GM12878 (cell line): ENCODE data around the gene PMPCA. TPM values are rescaled to one million over a fixed set of nuclear protein-coding genes. Genes with fewer than 3 reads are reported as not detected.
A peak's percentile ranks its signal among the peaks of the same experiment; 100 is the strongest.

ENCODE experiments used
- ATAC-seq: fragments of 200-7000 bp; cut with Tn5 transposase; 3 replicates; pipeline ENCODE4 v1.9.1; 2020; ENCODE audit warnings: mild to moderate bottlenecking, moderate library complexity
- BruUV-seq: library from RNA; stranded (reverse); fragments of 400-500 nt; replicated peaks from 2 replicates; lab custom pipeline; 2021; lab: Mats Ljungman, UMichigan
- CTCF ChIA-PET: fragments of 300-600 bp; sonication (Branson Sonifier 250); formaldehyde crosslinking; extraction: SDS; loops from one replicate; lab custom pipeline; 2021; ENCODE audit warnings: inconsistent platforms; lab: Yijun Ruan, JAX
- POLR2A ChIA-PET: fragments of 350-600 bp; formaldehyde crosslinking; extraction: SDS; loops from one replicate; lab custom pipeline; 2021; ENCODE audit warnings: inconsistent platforms; lab: Charles Lee
- RAD21 ChIA-PET: fragments of 300-600 bp; sonication (Branson Sonifier 250); formaldehyde crosslinking; loops from one replicate; lab custom pipeline; 2023; ENCODE audit warnings: antibody characterized with exemption; ENCODE audit not compliant: unreplicated experiment; lab: Charles Lee
- SMC1A ChIA-PET: fragments of 300-600 bp; sonication (Branson Sonifier 250); formaldehyde crosslinking; loops from one replicate; lab custom pipeline; 2023; ENCODE audit not compliant: unreplicated experiment, uncharacterized antibody; lab: Charles Lee
- DNase-seq: peaks from one replicate; pipeline ENCODE4 v3.0.0-alpha.2; 2011; ENCODE audit warnings: low read depth, low spot score
- FAIRE-seq: peaks from 3 replicates; lab custom pipeline; 2011; peaks lifted over from hg19 to GRCh38; lab: Jason Lieb, UNC
- H2AFZ ChIP-seq: 2 replicates; pipeline ENCODE4 v1.6.0; 2011; ENCODE audit warnings: low read depth, low read length, control low read depth; ENCODE audit not compliant: control insufficient read depth
- H3K27ac ChIP-seq: 2 replicates; pipeline ENCODE4 v1.5.1; 2011; ENCODE audit warnings: control low read depth; ENCODE audit not compliant: control insufficient read depth, insufficient read depth
- H3K27me3 ChIP-seq, 2 experiments: replicated peaks in 1 of 2; 2 replicates each; pipeline versions ENCODE4 v1.6.0 to v1.6.1; 2011; ENCODE audit warnings: low read length in 1 of 2; ENCODE audit not compliant: control insufficient read depth in 2 of 2, insufficient read depth in 2 of 2
- H3K36me3 ChIP-seq, 2 experiments: 2 replicates each; pipeline ENCODE4 v1.5.1; 2011; ENCODE audit warnings: low read length in 1 of 2; ENCODE audit not compliant: control insufficient read depth in 2 of 2, insufficient read depth in 2 of 2
- H3K4me1 ChIP-seq: 2 replicates; pipeline ENCODE4 v1.6.1; 2011; ENCODE audit warnings: mild to moderate bottlenecking, low read length, moderate library complexity, mixed read lengths; ENCODE audit not compliant: control insufficient read depth, insufficient read depth
- H3K4me2 ChIP-seq: 2 replicates; pipeline ENCODE4 v1.6.0; 2011; ENCODE audit warnings: control low read depth; ENCODE audit not compliant: control insufficient read depth, insufficient read depth
- H3K4me3 ChIP-seq: fragments of 200-600 bp; sonication (generic); 2 replicates; pipeline ENCODE4 v1.5.1; 2016
- H3K79me2 ChIP-seq: 2 replicates; pipeline ENCODE4 v1.6.0; 2011; ENCODE audit warnings: low read length; ENCODE audit not compliant: control insufficient read depth, insufficient read depth
- H3K9ac ChIP-seq: 2 replicates; pipeline ENCODE4 v1.8.0; 2011; ENCODE audit warnings: low read length, control low read depth, mixed read lengths; ENCODE audit not compliant: control insufficient read depth, insufficient read depth
- H3K9me3 ChIP-seq: replicated peaks from 3 replicates; pipeline ENCODE4 v1.5.1; 2011; ENCODE audit warnings: mild to moderate bottlenecking, low read length; ENCODE audit not compliant: control insufficient read depth, insufficient read depth
- H4K20me1 ChIP-seq: 2 replicates; pipeline ENCODE4 v1.6.0; 2011; ENCODE audit not compliant: control insufficient read depth, insufficient read depth
- ATF7 ChIP-seq: fragments of 450-650 bp; IDR thresholded peaks from 2 replicates; pipeline ENCODE4 v1.6.1; 2016; ENCODE audit warnings: low read depth, mild to moderate bottlenecking
- BCL3 ChIP-seq: IDR thresholded peaks from 2 replicates; pipeline ENCODE4 v1.6.1; 2011; ENCODE audit warnings: borderline replicate concordance, low read depth, mild to moderate bottlenecking, moderate library complexity, low read length; ENCODE audit not compliant: insufficient read depth, poor library complexity, severe bottlenecking
- EGR1 ChIP-seq, 2 experiments: IDR thresholded peaks; 1 replicate in 1 of 2; 2 replicates in 1 of 2; pipeline ENCODE4 v1.6.1; 2011 to 2012; ENCODE audit warnings: low read depth in 2 of 2, low read length in 2 of 2, borderline replicate concordance in 1 of 2, mild to moderate bottlenecking in 1 of 2, moderate library complexity in 1 of 2
- HDAC2 ChIP-seq: fragments of 200-600 bp; sonication (generic); IDR thresholded peaks from 2 replicates; pipeline ENCODE4 v1.6.1; 2017
- HDAC6 ChIP-seq: fragments of 200-600 bp; sonication (generic); IDR thresholded peaks from one replicate; pipeline ENCODE4 v1.8.0; 2017; ENCODE audit warnings: antibody characterized with exemption; ENCODE audit not compliant: unreplicated experiment
- HDGF ChIP-seq: fragments of 450-650 bp; IDR thresholded peaks from 2 replicates; pipeline ENCODE4 v1.6.1; 2016; ENCODE audit warnings: antibody characterized with exemption
- JUNB ChIP-seq: IDR thresholded peaks from 2 replicates; pipeline ENCODE4 v1.6.1; 2016; ENCODE audit warnings: antibody characterized with exemption, mild to moderate bottlenecking
- KDM1A ChIP-seq: fragments of 200-600 bp; sonication (generic); IDR thresholded peaks from 2 replicates; pipeline ENCODE4 v1.6.1; 2016; ENCODE audit warnings: borderline replicate concordance
- MEF2A ChIP-seq: IDR thresholded peaks from 2 replicates; pipeline ENCODE4 v1.6.1; 2011; ENCODE audit warnings: low read depth, mild to moderate bottlenecking, low read length, moderate library complexity; ENCODE audit not compliant: insufficient read depth
- MLLT1 ChIP-seq: fragments of 450-650 bp; IDR thresholded peaks from 2 replicates; pipeline ENCODE4 v1.6.1; 2016; ENCODE audit warnings: mild to moderate bottlenecking
- POLR2AphosphoS2 ChIP-seq: IDR thresholded peaks from 2 replicates; pipeline ENCODE4 v1.6.1; 2011; ENCODE audit warnings: low read depth, mild to moderate bottlenecking, low read length, improper control_type of control experiment, moderate library complexity
- RAD51 ChIP-seq: fragments of 450-650 bp; IDR thresholded peaks from 2 replicates; pipeline ENCODE4 v1.6.1; 2016; ENCODE audit warnings: moderate library complexity, mild to moderate bottlenecking, inconsistent platforms
- RUNX3 ChIP-seq: IDR thresholded peaks from 2 replicates; pipeline ENCODE4 v1.6.1; 2012; ENCODE audit warnings: low read length, inconsistent platforms
- SIX5 ChIP-seq: IDR thresholded peaks from 2 replicates; pipeline ENCODE4 v1.6.1; 2011; ENCODE audit warnings: mild to moderate bottlenecking, low read depth, low read length, moderate library complexity; ENCODE audit not compliant: severe bottlenecking
- SUPT20H ChIP-seq: IDR thresholded peaks from 2 replicates; pipeline ENCODE4 v1.6.1; 2011; ENCODE audit warnings: low read depth, mild to moderate bottlenecking, low read length, moderate library complexity, borderline replicate concordance; ENCODE audit not compliant: control insufficient read depth
- ZSCAN29 ChIP-seq: fragments of 450-650 bp; IDR thresholded peaks from 2 replicates; pipeline ENCODE4 v1.6.1; 2017; ENCODE audit warnings: mild to moderate bottlenecking, moderate library complexity
- WGBS: methylation state at CpG from one replicate; pipeline ENCODE4 v1.1.6; 2016; ENCODE audit warnings: low lambda C conversion rate; ENCODE audit not compliant: insufficient replicate concordance, insufficient coverage; ENCODE audit errors: missing lambda C conversion rate; 5-methylcytosine and 5-hydroxymethylcytosine counted together
- in situ Hi-C: fragments of 300-500 bp; cut with MboI; formaldehyde crosslinking; loops from 9 replicates; pipeline ENCODE4 v1.14.3; 2018; ENCODE audit warnings: mixed read lengths
- intact Hi-C: fragments of 100-400 bp; cut with micrococcal nuclease; formaldehyde crosslinking; loops from one replicate; pipeline ENCODE4 v1.14.2; 2022; ENCODE audit not compliant: unreplicated experiment
- polyA plus RNA-seq, 11 experiments: library from polyadenylated mRNA; depleted of rRNA in 4 of 11; unstranded in 6 of 11; stranded (reverse) in 5 of 11; fragments of >200 nt; fragmentation: Nextera tagmentation in 4 of 11; fragmentation: Illumina TruSeq in 1 of 11; extraction: Ambion mirVana in 4 of 11; extraction: Trizol in 1 of 11; gene quantifications; 1 replicate in 1 of 11; 2 replicates in 10 of 11; pipeline versions ENCODE4 v1.2.1 to v1.2.3, GENCODE V29; 2011 to 2016; ENCODE audit warnings: inconsistent platforms in 2 of 11, missing spikeins in 2 of 11, low read depth in 1 of 11
- total RNA-seq, 4 experiments: library from RNA; depleted of rRNA in 3 of 4; stranded (reverse); fragments of >200 nt in 3 of 4; fragmentation: Illumina TruSeq in 1 of 4; extraction: Trizol in 1 of 4; gene quantifications; 2 replicates each; pipeline versions ENCODE4 v1.2.1 to v1.2.3, GENCODE V29; 2013 to 2021
- TF ChIP-seq, protein P1 (sequence below): fragments of 450-650 bp; IDR thresholded peaks from 2 replicates; pipeline ENCODE4 v1.6.1; 2018; ENCODE audit warnings: mild to moderate bottlenecking, low read depth, moderate library complexity; ENCODE audit not compliant: partially characterized antibody

PMPCA gene
- total and polyA plus RNA-seq, 10 of the 15 experiments (the other 5 are each of a cell fraction or from before 2014, with no cell fraction given), result 8.1 to 137 (median 75.7) TPM

DNA sequence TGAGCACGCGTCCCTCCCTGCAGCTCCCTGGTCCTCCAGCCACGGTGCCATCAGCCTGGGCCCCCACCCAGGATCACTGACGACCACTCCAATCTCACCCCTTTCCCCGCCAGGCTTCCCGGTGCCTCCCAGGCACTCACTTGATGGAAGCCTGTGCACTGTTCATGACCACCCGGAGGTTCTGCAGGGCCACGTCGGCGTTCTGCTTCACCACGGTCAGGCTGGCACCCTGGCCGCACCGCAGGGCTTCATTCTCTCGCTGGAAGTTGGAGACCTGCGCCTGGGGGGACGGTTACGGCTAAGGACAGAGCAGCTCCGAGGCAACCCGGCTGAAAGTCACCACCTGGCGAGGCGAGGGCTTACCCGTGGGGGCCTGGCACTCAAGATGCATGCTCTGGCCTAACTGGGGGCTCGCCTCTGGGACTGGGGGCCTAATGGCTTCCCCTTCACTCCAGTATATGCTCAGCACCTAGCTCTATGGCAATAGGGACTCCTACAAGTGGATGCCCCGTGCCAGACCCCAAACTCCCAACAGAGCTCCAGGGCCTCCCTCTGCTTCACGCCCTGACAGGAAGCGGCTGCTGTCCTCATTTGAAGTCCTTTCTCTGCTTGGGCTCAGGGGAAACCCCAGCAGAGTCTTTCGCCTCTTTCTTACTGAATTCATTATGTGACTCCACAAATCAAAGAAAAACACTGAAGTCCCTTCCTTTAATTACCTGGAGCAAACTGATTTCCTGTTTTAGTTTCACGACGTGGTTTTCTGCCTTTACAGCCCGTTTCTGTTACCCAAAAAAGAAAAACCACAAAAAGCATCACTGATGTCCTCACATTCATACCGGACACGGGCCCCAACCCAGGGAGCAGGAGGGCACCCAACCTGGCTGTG, 6.3 kb upstream of the PMPCA start:
- H3K79me2 ChIP-seq, result peaks cover 30% of the 10 kb centered on the region
- in situ Hi-C loops, result no loop called here
- peak overlapping the region; percentile 37; the same call in 1 of the 2 replicates for H3K4me3 ChIP-seq
- RAD21 ChIA-PET, result interaction anchor here (0.6 to 1.3 kb wide), 5 partner anchors 35 to 656 kb away, joined by 3 to 8 read pairs (median 4); partner anchors contain the start of gene DNLZ
- H3K4me2 ChIP-seq, result peak overlapping the region; percentile 90
- no peaks in the 10 kb centered on the region for H3K9me3 ChIP-seq
- H2AFZ ChIP-seq, result peak overlapping the region; percentile 37; the same call in 1 of the 2 replicates
- H3K27ac ChIP-seq, result peak overlapping the region; percentile 92
- peak; percentile 46 for DNase-seq
- peaks cover 42% of the 10 kb centered on the region for H3K4me1 ChIP-seq
- FAIRE-seq, result peak; percentile 89
- H3K27me3 ChIP-seq, result no peaks in the 10 kb centered on the region
- CTCF ChIA-PET, result interaction anchor here (0.6 to 1.1 kb wide), 2 partner anchors 13 to 41 kb away, joined by 3 to 5 read pairs; no protein-coding TSS in a partner anchor
- no TSS peak for BruUV-seq
- peak overlapping the region; percentile 65 for H3K9ac ChIP-seq
- H4K20me1 ChIP-seq, result no peaks in the 10 kb centered on the region
- intact Hi-C loops, result no loop called here
- 17% methylated on average over 32 of the region's 32 CpGs for WGBS
- H3K36me3 ChIP-seq, result peaks cover 7 to 18% of the 10 kb centered on the region in 2 experiments; a peak in 3 of 4 replicates
- SMC1A ChIA-PET, result no interaction called here
- peak; percentile 66 for ATAC-seq
- POLR2A ChIA-PET, result interaction anchor here (0.6 to 1.9 kb wide), 3 partner anchors 16 to 41 kb away, joined by 5 to 10 read pairs (median 6); partner anchors contain the start of gene DNLZ
- TF ChIP-seq HDAC2, result no peak
- TF ChIP-seq MLLT1, result peak; percentile 21; the same call in 1 of the 2 replicates
- peak; percentile 90 for TF ChIP-seq RUNX3
- TF ChIP-seq ATF7, result 0 out of 2 replicates have a peak, but pooled peaks have one; percentile 25
- TF ChIP-seq, protein P1, sequence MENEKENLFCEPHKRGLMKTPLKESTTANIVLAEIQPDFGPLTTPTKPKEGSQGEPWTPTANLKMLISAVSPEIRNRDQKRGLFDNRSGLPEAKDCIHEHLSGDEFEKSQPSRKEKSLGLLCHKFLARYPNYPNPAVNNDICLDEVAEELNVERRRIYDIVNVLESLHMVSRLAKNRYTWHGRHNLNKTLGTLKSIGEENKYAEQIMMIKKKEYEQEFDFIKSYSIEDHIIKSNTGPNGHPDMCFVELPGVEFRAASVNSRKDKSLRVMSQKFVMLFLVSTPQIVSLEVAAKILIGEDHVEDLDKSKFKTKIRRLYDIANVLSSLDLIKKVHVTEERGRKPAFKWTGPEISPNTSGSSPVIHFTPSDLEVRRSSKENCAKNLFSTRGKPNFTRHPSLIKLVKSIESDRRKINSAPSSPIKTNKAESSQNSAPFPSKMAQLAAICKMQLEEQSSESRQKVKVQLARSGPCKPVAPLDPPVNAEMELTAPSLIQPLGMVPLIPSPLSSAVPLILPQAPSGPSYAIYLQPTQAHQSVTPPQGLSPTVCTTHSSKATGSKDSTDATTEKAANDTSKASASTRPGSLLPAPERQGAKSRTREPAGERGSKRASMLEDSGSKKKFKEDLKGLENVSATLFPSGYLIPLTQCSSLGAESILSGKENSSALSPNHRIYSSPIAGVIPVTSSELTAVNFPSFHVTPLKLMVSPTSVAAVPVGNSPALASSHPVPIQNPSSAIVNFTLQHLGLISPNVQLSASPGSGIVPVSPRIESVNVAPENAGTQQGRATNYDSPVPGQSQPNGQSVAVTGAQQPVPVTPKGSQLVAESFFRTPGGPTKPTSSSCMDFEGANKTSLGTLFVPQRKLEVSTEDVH, result peak; percentile 54
- TF ChIP-seq ZSCAN29, result no peak
- TF ChIP-seq EGR1 (IDR thresholded peaks at IDR 0.05; ENCODE audit: borderline replicate concordance in 1 of 2, low read depth in 2 of 2, low read length in 2 of 2), result no peak
- no peak for TF ChIP-seq POLR2AphosphoS2
- TF ChIP-seq KDM1A, result no peak
- no peak for TF ChIP-seq SUPT20H
- TF ChIP-seq BCL3, result no peak
- no peak for TF ChIP-seq SIX5
- no peak for TF ChIP-seq RAD51
- peak; percentile 74 for TF ChIP-seq MEF2A
- TF ChIP-seq JUNB, result no peak
- TF ChIP-seq HDGF, result peak; percentile 76; the same call in 1 of the 2 replicates
- TF ChIP-seq HDAC6, result no peak
